ENCODE results near the gene SEMG1.

The SEMG1 gene

DNA sequence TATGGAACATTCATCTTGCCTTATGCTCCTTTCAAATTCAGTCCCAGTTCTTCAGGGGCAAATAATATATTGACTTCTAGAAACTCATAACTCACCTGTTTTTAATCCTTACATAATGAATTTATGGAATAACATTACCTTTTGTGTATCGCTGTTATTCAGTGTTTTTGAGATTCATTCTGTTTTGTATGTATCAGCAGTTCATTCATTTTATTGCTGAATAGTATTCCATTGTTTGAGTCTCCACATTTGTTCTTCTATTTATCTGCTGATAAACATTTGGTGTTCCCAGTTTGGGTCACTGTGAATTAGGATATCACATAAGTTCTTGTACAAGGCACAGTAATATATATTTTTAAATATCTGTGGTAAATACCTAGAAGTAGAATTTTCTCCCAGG lies 19.5 kb downstream of the SEMG1 start:
- DNase-seq = no peak

DNA sequence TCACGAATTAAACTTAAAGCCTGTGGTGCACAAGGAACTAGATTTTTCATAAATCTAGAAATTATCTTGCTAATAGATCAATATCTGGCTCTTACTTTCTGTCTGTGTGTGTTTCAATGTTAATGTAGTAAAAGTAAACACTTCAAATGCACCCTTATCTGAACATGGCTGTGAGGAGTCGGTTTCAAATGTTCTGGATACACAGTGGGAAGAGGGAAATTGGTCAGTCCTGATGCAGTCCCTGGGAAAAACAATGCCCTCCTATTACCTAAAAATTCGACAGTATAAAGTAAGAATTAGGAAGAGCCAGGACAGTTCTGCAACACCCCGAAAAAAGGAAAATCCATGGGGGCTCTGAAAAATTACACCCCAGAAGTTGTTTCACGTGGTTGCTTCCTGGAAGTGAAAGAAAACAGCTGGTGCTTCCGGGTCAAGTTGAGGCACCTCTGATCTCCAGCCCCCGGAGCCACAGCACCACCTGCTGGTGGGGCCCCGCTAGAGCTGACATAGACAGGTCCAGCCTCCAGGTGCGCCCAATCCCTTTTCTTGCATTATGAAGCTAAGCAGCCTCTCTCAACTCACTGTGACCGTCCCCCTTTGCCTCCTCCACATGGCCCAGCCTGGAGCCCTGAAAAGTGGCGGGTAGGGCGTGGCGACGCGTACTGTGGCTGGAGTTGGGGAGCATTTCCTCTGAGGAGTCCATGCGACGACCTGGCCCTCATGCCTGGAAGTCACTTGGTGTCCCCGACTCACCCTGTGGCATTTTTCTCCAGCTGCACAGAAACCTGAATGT lies 22.6 kb downstream of the SEMG1 start:
- DNase-seq = no peak

DNA sequence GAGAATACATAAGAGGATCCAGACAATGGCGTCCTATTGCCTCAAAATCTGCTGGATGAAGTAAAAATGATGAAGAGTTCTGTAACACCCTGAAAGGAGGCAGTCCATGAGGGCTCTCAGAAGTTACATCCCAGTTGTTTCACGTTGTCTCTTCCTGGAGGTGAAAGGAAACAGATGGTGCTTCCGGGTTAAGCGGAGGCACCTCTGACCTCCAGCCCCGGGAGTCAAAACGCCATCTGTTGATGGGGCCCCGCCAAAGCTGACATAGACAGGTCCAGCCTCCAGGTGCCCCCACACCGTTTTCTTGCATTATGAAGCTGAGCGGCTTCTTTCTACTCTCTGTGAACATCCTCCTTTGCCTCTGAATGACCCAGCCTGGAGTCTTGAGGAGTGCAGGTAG lies 23.8 kb downstream of the SEMG1 start:
- DNase-seq = no peak

DNA sequence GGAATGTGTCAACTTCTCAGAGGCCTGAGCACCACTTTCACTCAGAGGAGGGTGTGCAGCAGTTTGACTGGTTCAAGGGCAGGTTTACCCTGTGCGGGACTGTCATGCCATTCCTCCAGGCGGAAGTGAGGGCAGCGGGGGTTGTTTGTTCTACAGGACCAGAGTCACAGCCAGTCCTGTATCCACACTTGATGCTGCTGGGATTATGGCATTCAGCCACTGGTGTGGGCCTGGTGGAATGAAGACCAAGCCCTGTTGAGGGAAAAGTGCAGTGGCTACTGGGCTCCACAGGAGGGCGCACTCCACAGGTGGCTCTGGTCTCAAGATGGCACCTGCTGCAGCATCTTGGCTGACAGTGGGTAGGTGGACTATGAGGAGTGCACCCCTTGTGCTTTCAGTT lies 29.2 kb downstream of the SEMG1 start:
- DNase-seq = no peak

DNA sequence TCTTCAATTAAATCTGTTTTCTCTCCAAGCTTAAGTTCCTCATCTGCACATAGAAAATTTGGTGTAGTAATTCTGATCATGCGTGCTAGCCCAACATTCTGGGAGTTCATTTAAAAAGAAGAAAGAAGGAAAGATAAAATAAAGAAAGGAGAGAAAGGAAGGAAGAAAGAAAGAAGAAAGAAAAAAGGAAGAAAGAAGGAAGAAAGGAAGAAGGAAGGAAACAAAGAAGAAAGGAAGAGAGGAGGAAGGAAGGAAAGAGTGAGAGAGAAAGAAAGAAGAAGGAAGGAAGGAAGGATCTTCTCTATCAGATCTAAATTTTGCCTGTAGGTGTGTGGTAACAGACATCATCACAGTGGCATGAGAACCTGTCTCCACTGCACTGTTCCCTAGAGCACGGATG lies 31.3 kb downstream of the SEMG1 start:
- no peak for DNase-seq

DNA sequence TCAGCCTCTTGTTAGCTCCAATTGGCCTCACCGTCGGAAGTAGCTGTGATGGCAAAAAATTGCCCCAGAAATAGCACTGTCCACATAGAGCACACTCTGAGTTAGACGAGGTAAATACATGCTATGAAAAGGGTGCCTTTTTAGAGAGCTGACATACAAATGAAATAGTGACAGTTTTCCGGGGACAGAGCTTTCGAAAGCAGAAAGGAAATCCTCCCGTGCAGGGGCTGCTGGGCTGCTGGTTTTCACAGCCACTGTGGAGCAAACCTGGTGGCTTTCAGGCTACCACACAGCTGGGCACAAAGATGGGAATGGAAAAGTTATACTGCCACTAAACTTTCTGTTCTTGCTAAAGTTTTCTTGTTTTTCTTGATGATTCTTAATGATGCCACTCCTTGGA lies 39.3 kb downstream of the SEMG1 start:
- no peak for DNase-seq

DNA sequence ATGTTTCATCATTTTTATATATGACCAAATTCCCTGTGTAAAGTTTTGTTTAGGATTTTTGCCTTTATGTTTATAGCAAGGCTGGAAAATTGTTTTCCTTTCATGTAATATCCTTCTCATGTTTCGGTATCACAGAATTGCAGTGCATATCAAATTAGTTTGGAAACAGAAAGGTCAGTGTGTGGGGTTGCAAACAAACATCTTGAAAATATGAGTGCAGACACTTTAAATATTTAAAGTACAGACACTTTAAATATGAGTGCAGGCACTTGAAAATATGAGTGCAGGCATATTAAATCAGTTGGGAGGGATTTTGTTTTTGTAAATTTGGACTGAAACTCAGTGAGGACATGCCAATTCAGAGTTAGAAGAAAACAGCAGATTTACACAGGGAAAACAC lies 41.0 kb downstream of the SEMG1 start:
- no peak for DNase-seq

DNA sequence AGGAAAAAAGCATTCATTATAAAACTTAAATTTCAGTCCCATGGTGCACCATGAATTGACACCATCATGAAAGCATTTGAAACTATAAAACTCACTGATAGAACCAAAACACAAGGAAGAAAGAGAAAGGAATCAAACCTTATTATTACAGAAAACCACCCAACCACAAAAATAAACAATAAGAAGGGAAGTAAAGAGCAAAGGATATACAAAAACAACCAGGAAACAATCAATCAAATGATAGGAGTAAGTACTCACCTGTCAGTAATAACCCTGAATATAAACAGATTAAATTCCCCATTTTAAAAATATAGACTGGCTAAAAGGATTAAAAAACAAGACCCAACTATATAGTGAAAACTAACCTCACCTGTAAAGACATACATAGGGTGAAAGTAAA lies 41.8 kb downstream of the SEMG1 start:
- DNase-seq = no peak

DNA sequence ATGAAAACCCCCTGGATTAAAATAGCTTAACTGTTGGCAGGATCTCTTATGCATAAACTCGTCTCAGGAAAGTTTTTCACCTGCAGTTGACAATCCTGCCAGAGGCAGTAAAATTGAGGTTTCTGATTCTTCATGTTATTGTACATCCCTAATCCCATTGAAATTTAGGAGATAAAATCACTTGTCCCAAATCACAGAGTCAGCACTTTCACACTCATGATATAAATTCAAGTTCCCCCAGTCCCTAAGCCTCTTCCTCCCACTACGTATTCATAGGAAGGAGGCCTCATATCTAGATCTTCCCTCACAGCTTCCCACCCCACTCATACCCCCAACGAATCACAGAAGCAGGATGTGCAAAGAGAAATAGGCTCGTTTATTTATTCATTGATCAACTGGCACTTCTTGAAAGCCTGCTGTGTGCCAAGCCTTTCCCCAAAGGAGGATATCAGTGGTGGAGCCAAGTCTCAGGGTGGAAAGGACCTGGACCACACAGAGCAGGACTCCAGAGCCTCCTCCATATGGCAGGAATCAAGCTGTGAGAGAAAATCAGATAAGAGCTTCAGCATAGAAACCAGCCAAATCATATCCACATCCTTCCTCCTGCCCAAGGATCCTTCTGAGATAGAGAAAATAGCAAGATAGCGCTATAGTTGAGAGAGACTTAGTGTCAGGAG lies 45.2 kb downstream of the SEMG1 start:
- no peak for DNase-seq

DNA sequence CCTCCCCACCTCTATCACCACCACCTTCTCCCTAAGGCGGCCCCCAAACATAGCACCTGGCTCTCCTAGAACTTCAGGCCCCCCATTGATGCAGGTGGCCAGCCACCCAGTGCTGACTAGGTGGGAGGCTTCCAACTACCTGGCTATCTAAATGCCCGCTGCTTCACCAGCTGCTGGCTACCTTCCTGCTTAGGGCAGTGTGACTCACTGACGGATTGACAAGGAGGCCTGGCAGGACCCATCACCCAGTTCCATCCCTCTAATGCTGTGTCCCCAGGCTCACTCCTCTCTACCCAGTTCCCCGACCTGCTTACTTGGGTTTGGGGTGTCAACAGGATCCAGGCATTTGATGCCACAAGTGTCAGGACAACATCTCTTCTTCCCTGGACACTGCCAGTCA lies 46.4 kb downstream of the SEMG1 start:
- no peak for DNase-seq

DNA sequence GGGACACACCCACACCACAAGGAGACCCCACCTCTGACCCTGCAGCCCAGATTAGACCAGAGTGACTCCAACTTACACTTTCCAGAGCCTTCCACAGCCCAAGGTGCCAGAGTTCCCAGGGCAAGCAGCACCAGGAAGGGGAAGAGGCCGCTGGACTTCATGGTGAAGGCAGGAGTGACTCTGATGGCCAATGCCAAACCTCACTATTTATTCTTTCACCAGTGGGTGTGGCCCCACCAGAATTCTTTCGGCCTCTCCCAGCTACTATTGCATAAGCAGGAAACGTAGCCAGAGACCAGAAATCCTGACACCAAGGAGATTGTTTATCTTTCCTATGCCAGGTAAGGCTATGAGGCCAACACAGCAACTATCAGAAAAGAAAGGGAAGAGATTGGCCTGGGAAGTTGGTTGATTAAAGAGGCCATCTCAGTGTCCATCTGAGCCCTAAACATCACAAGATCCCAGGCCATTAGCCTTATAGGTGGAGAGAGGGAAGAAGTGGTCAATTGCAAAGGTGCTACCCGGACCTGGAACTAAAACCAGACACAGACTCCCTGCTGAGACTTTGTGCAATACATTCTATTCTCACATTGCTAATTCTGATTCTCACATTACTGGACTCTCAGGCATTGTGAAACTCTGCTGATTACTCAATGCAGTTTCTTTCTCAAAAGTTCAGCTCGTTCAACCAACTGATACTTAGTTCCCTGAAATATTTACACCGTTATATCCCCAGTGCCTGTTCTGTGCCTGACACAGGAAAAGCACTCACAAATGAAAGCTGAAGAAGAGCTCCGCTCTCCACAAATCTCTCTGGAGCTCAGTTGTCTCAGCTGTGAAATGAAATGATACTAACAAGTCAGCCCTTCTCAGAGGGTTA lies 47.8 kb downstream of the SEMG1 start, which contains the start of gene SLPI:
SLPI (minus strand) TSS at position 182 of the 880 bp plus-strand sequence; CDS start at position 161, 21 bp downstream.
- DNase-seq = no peak

DNA sequence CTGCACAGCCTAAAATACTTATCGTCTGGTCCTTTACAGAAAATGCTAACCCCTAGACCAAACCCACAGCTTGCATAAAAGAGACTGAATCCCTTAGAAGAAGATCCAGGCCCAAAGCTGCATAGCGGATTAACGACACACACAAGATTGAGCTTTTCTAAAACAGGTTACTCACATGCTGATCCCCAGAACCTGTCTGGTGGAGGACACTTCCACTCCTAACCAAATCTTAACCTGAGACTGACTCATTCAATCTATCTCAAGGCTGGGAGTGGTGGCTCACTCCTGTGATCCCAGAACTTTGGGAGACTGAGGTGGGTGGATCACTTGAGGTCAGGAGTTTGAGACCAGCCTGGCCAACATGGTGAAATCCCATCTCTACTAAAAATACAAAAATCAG lies 50.3 kb downstream of the SEMG1 start:
- no peak for DNase-seq

DNA sequence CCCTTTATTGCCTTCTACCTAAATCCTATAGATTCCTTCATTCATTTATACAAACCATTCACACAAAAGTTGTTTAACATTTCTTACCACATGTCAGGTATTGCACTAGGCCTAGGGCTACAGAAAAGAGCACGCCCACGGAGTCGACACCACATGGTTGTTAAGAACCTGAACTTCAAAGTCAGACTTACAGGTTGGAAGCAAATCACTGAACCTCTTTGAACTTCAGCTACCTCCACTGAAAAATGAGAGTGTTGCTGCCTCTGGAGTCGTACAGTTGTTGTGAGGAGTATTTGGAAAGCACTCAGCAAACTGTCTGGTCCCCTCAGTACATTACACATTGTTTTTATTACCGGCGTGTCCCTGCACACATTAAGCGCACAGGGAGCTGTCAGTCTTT lies 50.9 kb downstream of the SEMG1 start:
- no peak for DNase-seq

DNA sequence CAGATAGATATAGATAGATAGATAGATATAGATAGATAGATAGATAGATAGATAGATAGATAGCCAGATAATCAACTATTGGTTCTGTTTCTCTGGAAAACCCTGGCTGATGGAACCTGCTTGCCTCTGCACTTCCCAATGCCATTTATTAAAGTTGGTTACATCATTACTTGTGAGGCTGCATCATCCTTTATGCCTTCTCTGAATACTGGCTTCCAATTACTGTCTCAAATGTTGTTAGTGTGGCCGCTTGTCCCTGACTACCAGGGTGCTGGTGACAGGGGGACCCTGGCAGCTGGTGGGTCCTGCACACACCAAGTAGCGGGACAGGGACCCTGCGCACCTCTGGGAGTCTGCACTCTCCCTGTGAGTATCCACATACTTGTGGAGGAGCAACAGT lies 51.4 kb downstream of the SEMG1 start:
- DNase-seq = no peak

DNA sequence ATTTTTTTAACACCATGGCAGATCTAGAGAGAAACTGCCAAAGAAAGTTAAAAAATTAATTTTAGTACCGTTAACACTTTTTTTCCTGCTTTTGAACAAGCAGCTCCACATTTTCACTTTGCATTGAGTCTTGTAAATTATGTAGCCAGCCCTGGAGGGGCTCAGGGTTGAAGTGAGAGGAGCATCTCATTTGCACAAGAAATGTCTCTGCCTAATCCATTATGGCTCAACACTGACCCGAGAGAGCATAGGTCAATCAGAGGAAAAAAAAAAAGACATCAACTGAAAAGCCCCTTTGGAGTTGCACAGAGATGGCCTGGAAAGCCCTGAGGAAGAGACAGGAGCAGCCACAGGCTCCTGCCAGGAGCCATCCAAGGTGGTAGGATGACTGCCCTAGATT lies 51.8 kb downstream of the SEMG1 start:
- DNase-seq = no peak

Data from GDM1 (cell line).